HFFc6 (cell line): ENCODE measurements around the gene SFSWAP. TPM values are rescaled to one million over a fixed set of nuclear protein-coding genes. Genes with fewer than 3 reads are reported as not detected.
"Not testable (repeated sequence)": the region's sequence is repeated elsewhere in the genome, so short reads cannot be mapped to it uniquely, and the experiment has no call there.

ENCODE experiments used
- DNase-seq: peaks from one replicate; pipeline ENCODE4 v3.0.0-alpha.2; 2018
- H3K27ac Mint-ChIP-seq: 2 replicates; pipeline ENCODE4 v1.8.0; 2020; ENCODE audit warnings: mild to moderate bottlenecking, mixed read lengths
- H3K27me3 Mint-ChIP-seq: 2 replicates; pipeline ENCODE4 v1.8.0; 2021; ENCODE audit warnings: mild to moderate bottlenecking, moderate library complexity, mixed read lengths; ENCODE audit not compliant: insufficient read depth
- H3K36me3 Mint-ChIP-seq: 2 replicates; pipeline ENCODE4 v1.8.0; 2021; ENCODE audit warnings: low read depth, mixed read lengths
- H3K4me1 Mint-ChIP-seq: 2 replicates; pipeline ENCODE4 v1.8.0; 2020; ENCODE audit warnings: low read depth, mixed read lengths
- H3K4me3 Mint-ChIP-seq: 2 replicates; pipeline ENCODE4 v1.8.0; 2020; ENCODE audit warnings: mild to moderate bottlenecking, moderate library complexity, mixed read lengths
- H3K9me3 Mint-ChIP-seq: 2 replicates; pipeline ENCODE4 v1.8.0; 2020; ENCODE audit warnings: mild to moderate bottlenecking, mixed read lengths
- CTCF ChIP-seq: fragments of 200-600 bp; sonication (generic); IDR thresholded peaks from 2 replicates; pipeline ENCODE4 v1.5.0; 2021; ENCODE audit warnings: antibody characterized with exemption, mild to moderate bottlenecking
- total RNA-seq, 6 experiments: library from RNA; stranded (reverse); fragmentation: NEBNext Ultra II Directional; extraction: Animal tissue kit (Norgen Biotek cat#: 25700); gene quantifications; 2 replicates in 1 of 6; 3 replicates in 5 of 6; pipeline ENCODE4 v1.2.3, GENCODE V29; 2021

SFSWAP gene
- total RNA-seq, 6 experiments from 2014 or later = 23.9 to 32.4 (median 28.8) TPM

DNA sequence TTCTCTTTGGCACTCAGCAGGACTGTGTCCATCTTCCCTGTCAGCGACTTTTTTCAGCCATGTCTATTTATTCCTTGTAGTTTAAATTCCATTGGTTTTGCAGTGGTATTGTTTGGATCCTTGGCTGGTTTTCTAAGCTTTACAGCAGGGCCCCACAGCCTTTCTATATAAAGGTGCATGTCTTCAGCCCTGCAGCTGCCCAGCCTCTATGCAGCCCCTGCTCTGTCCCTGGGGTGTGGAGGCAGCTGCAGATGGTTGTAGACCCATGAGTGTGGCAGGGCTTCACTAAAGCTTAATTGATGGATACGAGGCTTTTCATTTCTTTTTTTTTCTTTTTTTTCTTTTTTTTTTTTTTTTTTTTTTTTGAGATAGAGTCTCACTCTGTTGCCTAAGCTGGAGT is 29.7 kb downstream of the SFSWAP start:
- no peaks in the 10 kb centered on the region for H3K27me3 Mint-ChIP-seq
- TF ChIP-seq CTCF = no peak

GRCh38 chr12:131742761-131743160 is 31.9 kb downstream of the SFSWAP start:
- peaks cover 64% of the 10 kb centered on the region for H3K36me3 Mint-ChIP-seq
- H3K9me3 Mint-ChIP-seq = peaks cover 16% of the 10 kb centered on the region
- H3K4me1 Mint-ChIP-seq, H3K4me3 Mint-ChIP-seq, H3K27me3 Mint-ChIP-seq, H3K27ac Mint-ChIP-seq, DNase-seq: not testable (repeated sequence)

More for the DNA sequence above, 29.7 kb downstream of the SFSWAP start:
- H3K27ac Mint-ChIP-seq = no peak overlapping the region
- H3K9me3 Mint-ChIP-seq = peaks cover 16% of the 10 kb centered on the region
- peaks cover 56% of the 10 kb centered on the region for H3K36me3 Mint-ChIP-seq
- H3K4me3 Mint-ChIP-seq = no peak overlapping the region
- DNase-seq = no peak
- H3K4me1 Mint-ChIP-seq = peaks cover 20% of the 10 kb centered on the region

GRCh38 chr12:131743410-131743809 is 32.5 kb downstream of the SFSWAP start:
- not testable (repeated sequence) for H3K27ac Mint-ChIP-seq, DNase-seq, H3K27me3 Mint-ChIP-seq, H3K4me1 Mint-ChIP-seq, H3K4me3 Mint-ChIP-seq
- peaks cover 64% of the 10 kb centered on the region for H3K36me3 Mint-ChIP-seq
- peaks cover 16% of the 10 kb centered on the region for H3K9me3 Mint-ChIP-seq

GRCh38 chr12:131743880-131744279 is 33.0 kb downstream of the SFSWAP start:
- H3K4me3 Mint-ChIP-seq, H3K27me3 Mint-ChIP-seq, DNase-seq, H3K4me1 Mint-ChIP-seq, H3K27ac Mint-ChIP-seq: not testable (repeated sequence)
- Mint-ChIP-seq H3K9me3 (peaks cover 16% of the 10 kb centered on the region), H3K36me3 (peaks cover 64% of the 10 kb centered on the region)

- H3K27me3 Mint-ChIP-seq, H3K27ac Mint-ChIP-seq, H3K4me1 Mint-ChIP-seq, DNase-seq, H3K4me3 Mint-ChIP-seq: not testable (repeated sequence)
- Mint-ChIP-seq H3K9me3 (peaks cover 16% of the 10 kb centered on the region), H3K36me3 (peaks cover 64% of the 10 kb centered on the region)
These were observed 33.8 kb downstream of the SFSWAP start for GRCh38 chr12:131744675-131745074.

DNA sequence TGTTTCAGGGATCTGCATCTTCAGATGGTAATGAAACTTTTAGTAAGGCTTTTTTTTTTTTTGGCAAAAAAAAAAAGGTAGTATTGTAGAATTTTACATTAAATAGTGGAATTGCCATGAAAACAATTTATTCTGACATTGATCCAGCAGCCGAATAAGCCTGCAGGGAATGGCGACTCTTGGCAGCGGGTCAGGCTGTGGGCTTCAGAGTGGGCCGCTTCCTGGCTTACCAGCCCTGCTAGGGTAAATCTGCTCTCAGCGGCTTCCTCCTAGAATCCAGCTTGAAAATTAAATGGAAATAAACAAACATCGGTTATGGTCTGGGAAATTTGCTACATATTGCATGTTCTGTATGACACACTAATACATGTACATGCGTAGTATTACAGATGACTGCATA is 34.8 kb downstream of the SFSWAP start:
- H3K4me1 Mint-ChIP-seq = peaks cover 7% of the 10 kb centered on the region
- H3K27ac Mint-ChIP-seq = no peak overlapping the region
- peaks cover 54% of the 10 kb centered on the region for H3K36me3 Mint-ChIP-seq
- DNase-seq = no peak
- H3K4me3 Mint-ChIP-seq = no peak overlapping the region
- H3K9me3 Mint-ChIP-seq = peaks cover 16% of the 10 kb centered on the region
- H3K27me3 Mint-ChIP-seq = peaks cover 1% of the 10 kb centered on the region; the same call in 1 of the 2 replicates
- TF ChIP-seq CTCF = no peak

DNA sequence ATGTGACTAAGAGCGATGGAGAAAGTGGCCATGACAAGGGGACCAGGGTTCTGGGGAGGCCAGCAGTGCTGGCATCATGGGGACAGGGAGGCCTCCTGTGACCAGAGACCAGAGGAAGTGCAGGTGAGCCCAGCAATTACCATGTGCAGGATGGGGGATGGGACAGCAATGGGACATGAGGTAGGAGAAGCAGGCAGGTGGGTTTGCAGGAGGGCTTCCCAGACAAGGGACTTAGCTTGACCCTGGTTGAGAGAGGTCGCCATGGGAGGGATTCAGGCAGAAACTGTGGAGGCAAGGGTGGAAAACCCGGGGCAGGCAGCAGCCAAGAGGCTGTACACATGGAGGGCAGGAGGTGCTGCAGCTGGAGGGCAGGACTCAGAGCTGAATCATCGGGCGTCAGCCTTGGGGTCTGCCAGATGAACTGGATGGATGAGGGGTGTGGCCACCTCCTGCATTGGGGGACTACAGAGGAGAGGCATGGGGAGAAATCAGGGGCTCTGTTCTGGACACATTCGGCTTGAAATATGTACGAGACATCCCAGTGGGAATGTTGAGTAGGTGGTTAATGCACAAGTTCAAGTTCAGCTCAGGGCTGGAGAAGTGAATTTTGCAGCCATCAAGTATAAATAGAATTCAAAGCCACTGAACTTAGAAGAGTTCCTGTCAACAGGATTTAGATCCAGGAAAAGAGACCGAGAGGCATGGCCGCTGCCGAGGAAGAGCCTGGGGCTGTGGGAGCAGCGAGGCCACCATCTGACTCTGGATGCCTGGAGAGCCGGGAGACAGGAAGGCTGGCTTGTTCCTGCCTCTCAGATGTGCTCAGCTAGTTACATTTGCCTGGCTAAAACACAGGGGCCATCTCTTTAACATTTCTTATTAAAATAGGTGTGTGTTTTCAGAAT is 36.6 kb downstream of the SFSWAP start:
- H3K27ac Mint-ChIP-seq = no peak overlapping the region
- peaks cover 7% of the 10 kb centered on the region for H3K4me1 Mint-ChIP-seq
- peaks cover 1% of the 10 kb centered on the region; the same call in 1 of the 2 replicates for H3K27me3 Mint-ChIP-seq
- peaks cover 15% of the 10 kb centered on the region for H3K9me3 Mint-ChIP-seq
- DNase-seq = no peak
- no peak overlapping the region for H3K4me3 Mint-ChIP-seq
- peaks cover 46% of the 10 kb centered on the region for H3K36me3 Mint-ChIP-seq
- TF ChIP-seq CTCF = no peak
